Measurements from ENCODE around the gene HSPBP1. TPM values are rescaled to one million over a fixed set of nuclear protein-coding genes. Genes with fewer than 3 reads are reported as not detected.
A peak's percentile ranks its signal among the peaks of the same experiment; 100 is the strongest.

Gene HSPBP1
- total and polyA plus RNA-seq, 2 of the 13 experiments (the other 11 are each of a cell fraction or from before 2014, with no cell fraction given), result 22.3 to 33.7 TPM

- TF ChIP-seq ZNF710 (CRISPR knock-in tag; IDR thresholded peaks at IDR 0.05; ENCODE audit: borderline replicate concordance), result no peak
- TF ChIP-seq TCF12 (IDR thresholded peaks at IDR 0.05), result no peak
- TF ChIP-seq TCF12 (CRISPR knock-in tag; IDR thresholded peaks at IDR 0.05), result no peak
- TF ChIP-seq RELA (CRISPR knock-in tag; IDR thresholded peaks at IDR 0.05), result no peak
- no peak for TF ChIP-seq ZNF124 (CRISPR knock-in tag; IDR thresholded peaks at IDR 0.05)
- TF ChIP-seq SYNCRIP (IDR thresholded peaks at IDR 0.05; ENCODE audit: insufficient read depth, low read depth, low read length), result no peak
- TF ChIP-seq, protein P1, sequence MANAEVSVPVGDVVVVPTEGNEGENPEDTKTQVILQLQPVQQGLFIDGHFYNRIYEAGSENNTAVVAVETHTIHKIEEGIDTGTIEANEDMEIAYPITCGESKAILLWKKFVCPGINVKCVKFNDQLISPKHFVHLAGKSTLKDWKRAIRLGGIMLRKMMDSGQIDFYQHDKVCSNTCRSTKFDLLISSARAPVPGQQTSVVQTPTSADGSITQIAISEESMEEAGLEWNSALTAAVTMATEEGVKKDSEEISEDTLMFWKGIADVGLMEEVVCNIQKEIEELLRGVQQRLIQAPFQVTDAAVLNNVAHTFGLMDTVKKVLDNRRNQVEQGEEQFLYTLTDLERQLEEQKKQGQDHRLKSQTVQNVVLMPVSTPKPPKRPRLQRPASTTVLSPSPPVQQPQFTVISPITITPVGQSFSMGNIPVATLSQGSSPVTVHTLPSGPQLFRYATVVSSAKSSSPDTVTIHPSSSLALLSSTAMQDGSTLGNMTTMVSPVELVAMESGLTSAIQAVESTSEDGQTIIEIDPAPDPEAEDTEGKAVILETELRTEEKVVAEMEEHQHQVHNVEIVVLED (CRISPR knock-in tag; IDR thresholded peaks at IDR 0.05; ENCODE audit: borderline replicate concordance), result no peak
- TF ChIP-seq ZNF296 (CRISPR knock-in tag; conservative IDR thresholded peaks at IDR 0.05), result no peak
- TF ChIP-seq SMYD3 (CRISPR knock-in tag; IDR thresholded peaks at IDR 0.05), result no peak
- TF ChIP-seq ZSCAN21 (CRISPR knock-in tag; IDR thresholded peaks at IDR 0.05; ENCODE audit: borderline replicate concordance), result peak; percentile 27; the same call in 1 of the 2 replicates
- TF ChIP-seq NPAS2 (CRISPR knock-in tag; IDR thresholded peaks at IDR 0.05; ENCODE audit: borderline replicate concordance), result no peak
- TF ChIP-seq ZNF672 (CRISPR knock-in tag; IDR thresholded peaks at IDR 0.05), result no peak
- TF ChIP-seq TEAD3 (CRISPR knock-in tag; optimal IDR thresholded peaks at IDR 0.05; ENCODE audit: borderline replicate concordance), result no peak
- TF ChIP-seq HNRNPUL1 (IDR thresholded peaks at IDR 0.05; ENCODE audit: low read depth, low read length), result no peak
- no peak for TF ChIP-seq KDM5B (CRISPR knock-in tag; IDR thresholded peaks at IDR 0.05; ENCODE audit: borderline replicate concordance)
- TF ChIP-seq LCORL (IDR thresholded peaks at IDR 0.05), result no peak
- 0 out of 2 replicates have a peak, but pooled peaks have one; percentile 8 for TF ChIP-seq LCORL (CRISPR knock-in tag; IDR thresholded peaks at IDR 0.05)
- TF ChIP-seq ZHX1 (CRISPR knock-in tag; IDR thresholded peaks at IDR 0.05; ENCODE audit: low read depth), result no peak
Observed at GRCh38 chr19:55255618-55256423, 24.1 kb downstream of the HSPBP1 start (continued).

All from HepG2 (cell line).